ENCODE measurements around the gene USP20.

Gene USP20

DNA sequence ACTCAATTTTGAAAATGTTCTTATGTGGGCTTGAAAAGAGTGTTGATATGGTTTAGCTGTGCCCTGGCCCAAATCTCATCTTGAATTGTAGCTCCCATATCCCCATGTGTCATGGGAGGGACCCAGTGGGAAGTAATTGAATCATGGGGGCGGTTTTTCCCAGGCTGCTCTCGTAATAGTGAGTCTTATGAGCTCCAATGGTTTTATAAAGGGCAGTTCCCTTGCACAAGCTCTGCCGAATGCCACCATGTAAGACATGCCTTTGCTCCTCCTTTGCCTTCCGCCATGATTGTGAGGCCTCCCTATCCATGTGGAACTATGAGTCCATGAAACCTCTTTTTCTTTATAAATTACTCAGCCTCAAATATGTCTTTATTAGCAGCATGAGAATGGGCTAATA, 71.0 kb downstream of the USP20 start:
- H4K20me1 ChIP-seq (ENCODE audit: low read depth, low read length): no peaks in the 10 kb centered on the region
- no peaks in the 10 kb centered on the region for H3K27me3 ChIP-seq (ENCODE audit: low read length)
- H3K4me3 ChIP-seq (ENCODE audit: insufficient read depth, low read length, poor library complexity, severe bottlenecking): no peak overlapping the region
- no peak overlapping the region for H3K9ac ChIP-seq (ENCODE audit: low read length)
- H2AFZ ChIP-seq (ENCODE audit: low read depth, low read length, severe bottlenecking): no peak overlapping the region
- no peak for TF ChIP-seq EZH2phosphoT487 (conservative IDR thresholded peaks at IDR 0.05; ENCODE audit: low read length)
- TF ChIP-seq, protein P1, sequence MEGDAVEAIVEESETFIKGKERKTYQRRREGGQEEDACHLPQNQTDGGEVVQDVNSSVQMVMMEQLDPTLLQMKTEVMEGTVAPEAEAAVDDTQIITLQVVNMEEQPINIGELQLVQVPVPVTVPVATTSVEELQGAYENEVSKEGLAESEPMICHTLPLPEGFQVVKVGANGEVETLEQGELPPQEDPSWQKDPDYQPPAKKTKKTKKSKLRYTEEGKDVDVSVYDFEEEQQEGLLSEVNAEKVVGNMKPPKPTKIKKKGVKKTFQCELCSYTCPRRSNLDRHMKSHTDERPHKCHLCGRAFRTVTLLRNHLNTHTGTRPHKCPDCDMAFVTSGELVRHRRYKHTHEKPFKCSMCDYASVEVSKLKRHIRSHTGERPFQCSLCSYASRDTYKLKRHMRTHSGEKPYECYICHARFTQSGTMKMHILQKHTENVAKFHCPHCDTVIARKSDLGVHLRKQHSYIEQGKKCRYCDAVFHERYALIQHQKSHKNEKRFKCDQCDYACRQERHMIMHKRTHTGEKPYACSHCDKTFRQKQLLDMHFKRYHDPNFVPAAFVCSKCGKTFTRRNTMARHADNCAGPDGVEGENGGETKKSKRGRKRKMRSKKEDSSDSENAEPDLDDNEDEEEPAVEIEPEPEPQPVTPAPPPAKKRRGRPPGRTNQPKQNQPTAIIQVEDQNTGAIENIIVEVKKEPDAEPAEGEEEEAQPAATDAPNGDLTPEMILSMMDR (IDR thresholded peaks at IDR 0.05; ENCODE audit: insufficient read depth, low read length, poor library complexity, severe bottlenecking): no peak
- peaks cover 24% of the 10 kb centered on the region for H3K36me3 ChIP-seq (ENCODE audit: low read length)
- no peak overlapping the region for H3K4me2 ChIP-seq (ENCODE audit: low read depth, low read length, poor library complexity, severe bottlenecking)
- no peaks in the 10 kb centered on the region for H3K9me3 ChIP-seq (ENCODE audit: insufficient read depth, low read length)
- H3F3A ChIP-seq (ENCODE audit: insufficient read depth): peaks cover 11% of the 10 kb centered on the region; the same call in 1 of the 2 replicates
- H3K27ac ChIP-seq (ENCODE audit: low read depth, low read length): no peak overlapping the region
- H3K79me2 ChIP-seq (ENCODE audit: insufficient read depth, low read length): no peaks in the 10 kb centered on the region
- no peaks in the 10 kb centered on the region for H3K9me2 ChIP-seq (replicated peaks; ENCODE audit: insufficient read depth, low read length)

DNA sequence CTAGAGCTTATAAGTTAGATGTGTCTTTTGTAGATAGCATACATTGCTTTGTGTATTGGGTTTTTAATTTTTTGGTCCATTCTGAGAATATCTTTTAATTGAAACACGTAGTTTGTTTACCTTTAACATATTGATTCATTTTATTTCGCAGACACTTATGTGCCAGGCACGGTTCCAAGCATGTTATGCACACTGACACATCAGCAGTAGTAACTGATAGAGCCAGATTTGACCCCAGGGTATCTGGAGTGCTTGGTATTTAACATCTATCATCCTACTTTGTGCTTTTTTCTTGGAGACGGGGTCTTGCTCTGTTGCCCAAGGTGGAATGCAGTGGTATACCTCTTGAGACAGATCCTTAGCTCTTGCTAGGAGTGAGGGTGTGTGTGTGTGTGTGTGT, 71.9 kb downstream of the USP20 start:
- H2AFZ ChIP-seq (ENCODE audit: low read depth, low read length, severe bottlenecking): no peak overlapping the region
- TF ChIP-seq EZH2phosphoT487 (conservative IDR thresholded peaks at IDR 0.05; ENCODE audit: low read length): no peak
- TF ChIP-seq, protein P1 (IDR thresholded peaks at IDR 0.05; ENCODE audit: insufficient read depth, low read length, poor library complexity, severe bottlenecking): no peak

DNA sequence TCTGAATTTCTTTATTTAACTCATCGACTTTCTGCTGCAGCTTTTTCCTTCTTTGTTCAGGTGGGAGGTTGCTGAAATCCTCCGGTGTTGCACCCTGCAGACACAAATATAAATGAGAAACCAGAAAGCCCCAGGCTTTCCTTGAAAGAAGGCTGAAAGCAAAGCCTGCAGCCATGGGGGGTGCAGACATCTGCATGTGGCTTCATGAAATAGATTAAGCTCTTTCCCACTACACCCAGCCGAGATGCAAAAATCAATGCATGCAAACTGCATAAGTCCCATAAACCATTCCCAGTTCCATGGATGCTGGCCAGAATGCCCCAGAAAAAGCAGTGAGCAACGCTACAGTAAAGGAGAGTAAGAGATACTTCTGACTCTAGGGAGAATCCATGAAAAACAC, 73.6 kb downstream of the USP20 start:
- H3K9ac ChIP-seq (ENCODE audit: low read length): no peak overlapping the region
- no peaks in the 10 kb centered on the region for H3K9me3 ChIP-seq (ENCODE audit: insufficient read depth, low read length)
- no peaks in the 10 kb centered on the region for H3K79me2 ChIP-seq (ENCODE audit: insufficient read depth, low read length)
- no peak overlapping the region for H3K4me2 ChIP-seq (ENCODE audit: low read depth, low read length, poor library complexity, severe bottlenecking)
- H4K20me1 ChIP-seq (ENCODE audit: low read depth, low read length): no peaks in the 10 kb centered on the region
- no peak overlapping the region for H3K4me3 ChIP-seq (ENCODE audit: insufficient read depth, low read length, poor library complexity, severe bottlenecking)
- peaks cover 7% of the 10 kb centered on the region; the same call in 1 of the 2 replicates for H3F3A ChIP-seq (ENCODE audit: insufficient read depth)
- TF ChIP-seq EZH2phosphoT487 (conservative IDR thresholded peaks at IDR 0.05; ENCODE audit: low read length): no peak
- TF ChIP-seq, protein P1 (IDR thresholded peaks at IDR 0.05; ENCODE audit: insufficient read depth, low read length, poor library complexity, severe bottlenecking): no peak
- H2AFZ ChIP-seq (ENCODE audit: low read depth, low read length, severe bottlenecking): no peak overlapping the region
- H3K36me3 ChIP-seq (ENCODE audit: low read length): peaks cover 13% of the 10 kb centered on the region; the same call in 1 of the 2 replicates
- H3K27me3 ChIP-seq (ENCODE audit: low read length): no peaks in the 10 kb centered on the region
- H3K27ac ChIP-seq (ENCODE audit: low read depth, low read length): no peak overlapping the region
- H3K9me2 ChIP-seq (replicated peaks; ENCODE audit: insufficient read depth, low read length): no peaks in the 10 kb centered on the region

More for the DNA sequence above, 71.9 kb downstream of the USP20 start:
- H3K9ac ChIP-seq (ENCODE audit: low read length): no peak overlapping the region
- no peaks in the 10 kb centered on the region for H3K9me3 ChIP-seq (ENCODE audit: insufficient read depth, low read length)
- H3K4me3 ChIP-seq (ENCODE audit: insufficient read depth, low read length, poor library complexity, severe bottlenecking): no peak overlapping the region
- no peaks in the 10 kb centered on the region for H4K20me1 ChIP-seq (ENCODE audit: low read depth, low read length)
- H3K27ac ChIP-seq (ENCODE audit: low read depth, low read length): no peak overlapping the region
- H3K79me2 ChIP-seq (ENCODE audit: insufficient read depth, low read length): no peaks in the 10 kb centered on the region
- peaks cover 7% of the 10 kb centered on the region; the same call in 1 of the 2 replicates for H3F3A ChIP-seq (ENCODE audit: insufficient read depth)
- no peak overlapping the region for H3K4me2 ChIP-seq (ENCODE audit: low read depth, low read length, poor library complexity, severe bottlenecking)
- H3K36me3 ChIP-seq (ENCODE audit: low read length): peaks cover 19% of the 10 kb centered on the region
- no peaks in the 10 kb centered on the region for H3K27me3 ChIP-seq (ENCODE audit: low read length)
- H3K9me2 ChIP-seq (replicated peaks; ENCODE audit: insufficient read depth, low read length): no peaks in the 10 kb centered on the region

All from SU-DHL-6 (cell line).